Adrenal gland (tissue), 12 donors: ENCODE measurements around the gene CNNM2. TPM values are rescaled to one million over a fixed set of nuclear protein-coding genes. Genes with fewer than 3 reads are reported as not detected.

Experiments
- DNase-seq, 7 donors: peaks; one replicate each; pipeline ENCODE4 v3.0.0-alpha.2; 2019 to 2020
- H3K27ac ChIP-seq, 5 donors: fragments of 200-600 bp; sonication (generic) in 4 of 5; 1 replicate in 3 of 5; 2 replicates in 2 of 5; pipeline versions ENCODE4 v1.5.1 to v1.8.0; 2016 to 2020; ENCODE audit warnings: mild to moderate bottlenecking in 1 of 5
- H3K27me3 ChIP-seq: fragments of 200-600 bp; 2 replicates; pipeline ENCODE4 v1.8.0; 2021
- H3K36me3 ChIP-seq, 2 donors: fragments of 200-600 bp; replicated peaks in 1 of 2; 1 replicate in 1 of 2; 2 replicates in 1 of 2; pipeline versions ENCODE4 v1.5.1 to v1.8.0; 2018 to 2022
- H3K4me1 ChIP-seq, 2 donors: fragments of 200-600 bp; replicated peaks in 1 of 2; 1 replicate in 1 of 2; 2 replicates in 1 of 2; pipeline versions ENCODE4 v1.5.1 to v1.8.0; 2018 to 2021
- H3K4me3 ChIP-seq, 4 donors: fragments of 200-600 bp; sonication (generic) in 3 of 4; one replicate each; pipeline ENCODE4 v1.5.1; 2016 to 2018
- H3K9me3 ChIP-seq, 3 donors: fragments of 200-600 bp; sonication (generic) in 1 of 3; replicated peaks in 1 of 3; 1 replicate in 2 of 3; 2 replicates in 1 of 3; pipeline versions ENCODE4 v1.5.1 to v1.8.0; 2016 to 2021
- CTCF ChIP-seq, 6 experiments: fragments of 450-650 bp in 4 of 6; fragments of 200-600 bp in 2 of 6; sonication (generic) in 1 of 6; IDR thresholded peaks; 1 replicate in 5 of 6; 2 replicates in 1 of 6; pipeline versions ENCODE4 v1.5.1 to v1.8.0; 2016 to 2021; ENCODE audit warnings: antibody characterized with exemption in 6 of 6, mild to moderate bottlenecking in 2 of 6, moderate library complexity in 1 of 6
- POLR2A ChIP-seq, 2 donors: fragments of 450-650 bp; IDR thresholded peaks; one replicate each; pipeline ENCODE4 v1.6.1; 2017; ENCODE audit warnings: antibody characterized with exemption in 2 of 2, mild to moderate bottlenecking in 2 of 2, moderate library complexity in 1 of 2
- WGBS, 4 donors: extraction: QIAGEN DNeasy Blood & Tissue Kit in 2 of 4; methylation state at CpG; one replicate each; pipeline versions ENCODE4 v1.1.5 to v1.1.7; 2013 to 2017; 5-methylcytosine and 5-hydroxymethylcytosine counted together
- intact Hi-C, 2 donors: fragments of 100-400 bp; cut with DNase I; formaldehyde crosslinking; loops; one replicate each; pipeline versions ENCODE4 v1.14.1 to v1.15.0; 2022 to 2023
- polyA plus RNA-seq, 3 donors: library from polyadenylated mRNA; stranded (reverse); fragments of 200-250 nt in 2 of 3; fragments of 350-450 nt in 1 of 3; fragmentation: Illumina TruSeq in 1 of 3; extraction: RNeasy Lipid Tissue Mini Kit (QIAGEN cat#74804) in 1 of 3; gene quantifications; one replicate each; pipeline ENCODE4 v1.2.3, GENCODE V29; 2013 to 2014
- total RNA-seq, 9 donors: library from RNA; depleted of rRNA in 4 of 9; stranded (reverse); fragments of >200 nt in 4 of 9; fragments of 120-200 nt in 1 of 9; fragmentation: NEBNext Ultra II Directional in 1 of 9; extraction: Animal tissue kit (Norgen Biotek cat#: 25700) in 1 of 9; gene quantifications; one replicate each; pipeline versions ENCODE4 v1.1.0 to v1.2.4, GENCODE V29; 2013 to 2023
- donor health status: healthy with polysubstance abuse.
- donor health status: Bipolar disorder and iron deficiency.
- donor health status: DM: yes; HTN: yes; CAD: no.
- donor health status: DM: no; HTN: no; CAD: no.
- donor health status: DM: no; HTN: no; CAD: no.
- donor health status: DM: yes; HTN: yes; CAD: no.

The CNNM2 gene
- total and polyA plus RNA-seq, 12 donors: 5.4 to 52.0 (median 36.6) TPM

DNA sequence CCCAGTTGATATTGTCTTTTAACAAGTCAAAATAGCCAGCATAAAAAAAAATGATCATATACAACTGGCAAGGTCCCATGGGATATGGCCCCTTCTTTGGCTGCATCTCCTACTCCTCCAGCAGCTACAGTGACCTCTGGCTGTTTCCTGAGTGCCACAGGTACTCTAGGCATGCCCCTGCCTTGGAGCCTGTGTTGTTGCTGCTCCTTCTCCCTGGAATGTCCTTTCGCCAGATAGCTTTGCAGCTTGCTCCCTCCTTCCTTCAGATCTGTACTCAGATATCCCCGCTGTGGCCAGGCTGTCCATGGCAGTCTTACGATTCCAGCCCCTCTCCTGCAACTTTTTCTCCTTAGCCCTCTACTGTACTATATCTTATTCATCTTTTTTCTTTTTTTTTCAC, 23.3 kb downstream of the CNNM2 start:
- H3K4me1 ChIP-seq: peaks cover 14 to 18% of the 10 kb centered on the region in 2 donors
- H3K36me3 ChIP-seq: no peaks in the 10 kb centered on the region
- 94 to 100% (median 97%) methylated on average over 3 of the region's 3 CpGs for WGBS, 4 donors
- no peak overlapping the region for H3K4me3 ChIP-seq
- intact Hi-C loops: no loop called here
- no peaks in the 10 kb centered on the region for H3K9me3 ChIP-seq
- H3K27me3 ChIP-seq: no peaks in the 10 kb centered on the region
- H3K27ac ChIP-seq: no peak overlapping the region
- no peak for TF ChIP-seq CTCF (IDR thresholded peaks at IDR 0.05)
- TF ChIP-seq POLR2A (IDR thresholded peaks at IDR 0.05): no peak
- no peak for DNase-seq

- H3K27ac ChIP-seq: peak overlapping the region in 2 of 5 donors; percentile 16 to 33
- DNase-seq: no peak
- WGBS, 4 donors: 86 to 92% (median 89%) methylated on average over 3 of the region's 3 CpGs
- peaks cover 27 to 29% of the 10 kb centered on the region in 2 donors for H3K4me1 ChIP-seq
- no peak for TF ChIP-seq POLR2A (IDR thresholded peaks at IDR 0.05)
- intact Hi-C loops: no loop called here
- no peaks in the 10 kb centered on the region for H3K36me3 ChIP-seq
- H3K4me3 ChIP-seq: no peak overlapping the region
- no peaks in the 10 kb centered on the region for H3K9me3 ChIP-seq
- no peaks in the 10 kb centered on the region for H3K27me3 ChIP-seq
These were observed 27.4 kb downstream of the CNNM2 start for GRCh38 chr10:102945449-102945848.

DNA sequence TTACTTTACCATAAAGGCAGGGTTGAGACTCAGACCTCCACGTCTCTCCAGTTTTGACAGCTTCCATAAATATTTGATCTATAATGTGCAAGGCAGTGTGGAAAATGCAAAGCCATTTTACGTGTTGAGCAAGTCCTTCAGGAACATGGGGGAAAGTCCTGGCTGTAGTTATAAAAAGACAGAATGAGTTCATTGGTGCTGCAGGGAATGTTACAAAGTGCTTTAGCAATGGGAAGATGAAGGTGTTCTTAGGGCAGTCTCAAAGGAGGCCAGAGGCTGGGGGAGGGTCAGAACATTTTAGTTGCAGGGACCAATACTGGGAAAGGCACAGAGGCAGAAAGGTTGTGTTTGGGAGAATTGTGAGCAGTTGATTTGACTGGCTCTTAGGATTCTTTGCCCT, 27.9 kb downstream of the CNNM2 start:
- H3K27ac ChIP-seq: peak overlapping the region in 1 of 5 donors; percentile 16
- no peaks in the 10 kb centered on the region for H3K36me3 ChIP-seq
- no peak for TF ChIP-seq CTCF (IDR thresholded peaks at IDR 0.05)
- no peak for TF ChIP-seq POLR2A (IDR thresholded peaks at IDR 0.05)
- intact Hi-C loops: no loop called here
- 77 to 92% (median 89%) methylated on average over 2 of the region's 2 CpGs for WGBS, 4 donors
- H3K27me3 ChIP-seq: no peaks in the 10 kb centered on the region
- peaks cover 27 to 29% of the 10 kb centered on the region in 2 donors for H3K4me1 ChIP-seq
- no peak for DNase-seq
- H3K4me3 ChIP-seq: no peak overlapping the region
- no peaks in the 10 kb centered on the region for H3K9me3 ChIP-seq

DNA sequence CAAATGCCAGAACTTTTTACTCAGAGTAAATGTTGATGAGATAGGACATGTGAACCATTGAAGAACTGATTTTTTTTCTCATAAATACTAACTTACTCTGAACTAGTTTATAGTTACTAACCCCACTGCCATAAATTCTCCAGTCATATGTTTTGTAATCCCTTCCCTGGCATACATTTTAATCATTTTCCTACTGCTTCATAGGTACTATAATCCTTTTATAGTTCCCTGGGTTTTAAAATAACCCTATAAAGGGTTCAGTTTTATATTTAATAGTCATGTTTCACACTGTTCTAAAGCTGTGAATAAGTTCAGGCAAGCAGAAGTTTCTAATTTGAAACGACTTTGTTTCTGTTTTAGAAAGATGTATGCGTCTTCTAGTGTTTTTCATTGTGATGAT, 28.9 kb downstream of the CNNM2 start:
- TF ChIP-seq CTCF (IDR thresholded peaks at IDR 0.05): no peak
- no peak for TF ChIP-seq POLR2A (IDR thresholded peaks at IDR 0.05)
- DNase-seq: no peak
- no peak overlapping the region for H3K27ac ChIP-seq
- no peaks in the 10 kb centered on the region for H3K27me3 ChIP-seq
- 90 to 97% (median 95%) methylated on average over 2 of the region's 2 CpGs for WGBS, 4 donors
- H3K9me3 ChIP-seq: no peaks in the 10 kb centered on the region
- no peaks in the 10 kb centered on the region for H3K36me3 ChIP-seq
- no peak overlapping the region for H3K4me3 ChIP-seq
- intact Hi-C loops: no loop called here
- H3K4me1 ChIP-seq: peaks cover 27 to 29% of the 10 kb centered on the region in 2 donors

DNA sequence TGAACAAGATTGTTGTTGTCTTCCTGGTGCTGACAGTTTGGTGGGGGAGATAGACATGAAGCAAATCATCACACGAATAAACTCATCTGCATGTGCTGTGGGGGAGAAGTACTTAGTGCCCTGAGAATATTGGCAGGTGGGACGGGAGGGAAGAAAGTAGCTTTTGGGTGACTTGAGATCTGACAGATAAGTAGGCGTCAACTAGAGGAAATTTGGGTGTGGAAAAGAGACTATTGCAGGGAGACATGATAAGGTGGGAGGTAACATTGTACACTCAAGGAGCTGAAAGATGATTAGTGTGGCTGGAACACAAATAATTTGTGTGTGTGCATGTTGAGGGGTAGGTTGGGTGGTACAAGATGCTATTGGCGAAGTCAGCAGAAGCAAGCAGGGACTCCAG, 30.1 kb downstream of the CNNM2 start:
- Histone ChIP-seq H3K27me3 (no peaks in the 10 kb centered on the region), H3K9me3 (no peaks in the 10 kb centered on the region), H3K36me3 (no peaks in the 10 kb centered on the region), H3K27ac (peak overlapping the region in 1 of 5 donors; percentile 49), H3K4me3 (no peak overlapping the region), H3K4me1 (peaks cover 27 to 29% of the 10 kb centered on the region in 2 donors)
- DNase-seq: no peak
- WGBS, 4 donors: 92 to 94% (median 93%) methylated on average over 4 of the region's 4 CpGs
- TF ChIP-seq CTCF (IDR thresholded peaks at IDR 0.05) (no peak), POLR2A (IDR thresholded peaks at IDR 0.05) (no peak)
- intact Hi-C loops: no loop called here
